ENCODE measurements around the gene RNASEH2C. TPM values are rescaled to one million over a fixed set of nuclear protein-coding genes. Genes with fewer than 3 reads are reported as not detected.
A peak's percentile ranks its signal among the peaks of the same experiment; 100 is the strongest.

RNASEH2C gene
- total RNA-seq (2013; cell fraction: nucleolus; rRNA removed), result 36.0 and 46.3 TPM in 2 replicates
- total RNA-seq (2014; rRNA removed), result 51.9 and 57.9 TPM in 2 replicates
- 20.0 and 21.1 TPM in 2 replicates for total RNA-seq (2014; rRNA removed; fragmentation: Illumina TruSeq; extraction: Trizol)
- 110 and 111 TPM in 2 replicates for total RNA-seq (2021)
- polyA plus RNA-seq (2011; ENCODE audit: low read depth), result 11.1 TPM
- 20.0 and 36.8 TPM in 2 replicates for polyA plus RNA-seq (2011; rRNA removed)
- 52.0 and 70.4 TPM in 2 replicates for polyA plus RNA-seq (2011; cell fraction: cytosol; rRNA removed)
- polyA plus RNA-seq (2011; cell fraction: nucleus; rRNA removed), result 54.9 and 57.4 TPM in 2 replicates
- 35.7 and 41.7 TPM in 2 replicates for polyA plus RNA-seq (2012)
- polyA plus RNA-seq (2014; fragmentation: Illumina TruSeq; extraction: Trizol), result 7.4 and 9.7 TPM in 2 replicates
- 10 to 100 TPM in 1 of 2 experiments, 1 to 10 TPM in 1; 5.0 to 27.1 TPM for polyA plus RNA-seq (2014; fragmentation: Nextera tagmentation; extraction: Ambion mirVana)
- polyA plus RNA-seq (2014; rRNA removed), result 57.4 and 71.6 TPM in 2 replicates
- 100 to 1,000 TPM; 141 to 160 TPM for polyA plus RNA-seq (2016; fragmentation: Nextera tagmentation; extraction: Ambion mirVana)
- polyA minus RNA-seq (2011; rRNA and poly(A)+ RNA removed), result 6.5 and 12.6 TPM in 2 replicates
- polyA minus RNA-seq (2011; cell fraction: cytosol; rRNA and poly(A)+ RNA removed), result 8.0 and 10.4 TPM in 2 replicates
- polyA minus RNA-seq (2011; cell fraction: nucleus; rRNA and poly(A)+ RNA removed), result 16.8 and 24.6 TPM in 2 replicates
- Bru-seq, nascent RNA, result percentile 70 among the genes with signal in this experiment
- BruChase-seq, experiment 1, labeled RNA remaining after a 6-hour chase, result percentile 66 among the genes with signal in this experiment
- percentile 69 among the genes with signal in this experiment for BruChase-seq, experiment 2, labeled RNA remaining after a 2-hour chase
- long read RNA-seq, experiment 1, transcript RNASEH2C-201 (4 exons, 2,794 nt), result major isoform, 27 of 32 reads
- long read RNA-seq, experiment 1, partial matches to known transcripts, result 0 of 32 reads
- long read RNA-seq, experiment 1, other reads (novel, unspliced or antisense), result 1 of 32 reads
- long read RNA-seq, experiment 2, transcript RNASEH2C-201 (4 exons, 2,794 nt), result major isoform, 29 of 33 reads
- long read RNA-seq, experiment 2, partial matches to known transcripts, result 0 of 33 reads
- long read RNA-seq, experiment 2, other reads (novel, unspliced or antisense), result 1 of 33 reads

- H4K20me1 ChIP-seq (ENCODE audit: control insufficient read depth, insufficient read depth), result no peaks in the 10 kb centered on the region; the same call in 1 of the 2 replicates
- ChIA-PET POLR2A (interaction anchor here (0.8 to 2.5 kb wide), 8 partner anchors 9 to 139 kb away, joined by 3 to 13 read pairs (median 4); partner anchors contain the start of genes CFL1, KAT5, MAP3K11 and MUS81), CTCF (interaction anchor here (0.6 to 2.6 kb wide), 19 partner anchors 9 to 325 kb away, joined by 3 to 17 read pairs (median 4); partner anchors contain the start of genes KAT5 and PCNX3), RAD21 (ENCODE audit: unreplicated experiment) (interaction anchor here (0.7 to 2.4 kb wide), 11 partner anchors 8 to 536 kb away, joined by 3 to 12 read pairs (median 4); partner anchors contain the start of genes FIBP, KAT5, MUS81 and RELA), SMC1A (ENCODE audit: uncharacterized antibody, unreplicated experiment) (interaction anchor here (0.6 to 1.6 kb wide), 9 partner anchors 9 to 268 kb away, joined by 3 to 5 read pairs (median 4); partner anchors contain the start of gene KAT5)
- H2AFZ ChIP-seq (ENCODE audit: control insufficient read depth, low read depth, low read length), result peak within 1 kb of the TSS; percentile 96
- no TSS peak for BruUV-seq (replicated peaks)
- DNase-seq (ENCODE audit: low read depth, low spot score) (peak; percentile 38), FAIRE-seq (peak; percentile 81), ATAC-seq (peak; percentile 96)
- peaks cover 12% of the 10 kb centered on the region for H3K4me1 ChIP-seq (ENCODE audit: control insufficient read depth, insufficient read depth, low read length)
- intact Hi-C loops (cut with micrococcal nuclease; ENCODE audit: unreplicated experiment), result no loop called here
- H3K79me2 ChIP-seq (ENCODE audit: control insufficient read depth, insufficient read depth, low read length), result peaks cover 17% of the 10 kb centered on the region
- H3K4me3 ChIP-seq, result peak within 1 kb of the TSS; percentile 94
- peak within 1 kb of the TSS; percentile 78 for H3K27ac ChIP-seq (ENCODE audit: control insufficient read depth, insufficient read depth)
- H3K9me3 ChIP-seq (replicated peaks; ENCODE audit: control insufficient read depth, insufficient read depth, low read length), result no peaks in the 10 kb centered on the region
- in situ Hi-C loops (cut with MboI), result no loop called here
- no peaks in the 10 kb centered on the region for H3K27me3 ChIP-seq (replicated peaks in 1 of 2; ENCODE audit: control insufficient read depth in 2 of 2, insufficient read depth in 2 of 2, low read length in 1 of 2)
- WGBS (ENCODE audit: insufficient coverage, insufficient replicate concordance, low lambda C conversion rate, missing lambda C conversion rate), result under 1% methylated on average over 76 of the region's 76 CpGs
- peaks cover 18 to 27% of the 10 kb centered on the region in 2 experiments; a peak in 3 of 4 replicates for H3K36me3 ChIP-seq (ENCODE audit: control insufficient read depth in 2 of 2, insufficient read depth in 2 of 2, low read length in 1 of 2)
- H3K9ac ChIP-seq (ENCODE audit: control insufficient read depth, insufficient read depth, low read length), result peak within 1 kb of the TSS; percentile 87
- H3K4me2 ChIP-seq (ENCODE audit: control insufficient read depth, insufficient read depth), result peak within 1 kb of the TSS; percentile 75
- TF ChIP-seq HDAC2 (IDR thresholded peaks at IDR 0.05) (no peak), POLR2AphosphoS5 (IDR thresholded peaks at IDR 0.05; ENCODE audit: low read length) (peak; percentile 93), SMAD5 (IDR thresholded peaks at IDR 0.05; ENCODE audit: low read depth) (peak; percentile 46; the same call in 1 of the 2 replicates), SP1 (IDR thresholded peaks at IDR 0.05; ENCODE audit: low read depth, low read length) (peak; percentile 14), BHLHE40 (IDR thresholded peaks at IDR 0.05; ENCODE audit: borderline replicate concordance in 1 of 2, low read depth in 2 of 2, low read length in 1 of 2) (peak in 1 of 2 experiments; percentile 38; a peak in 3 of 4 replicates), EGR1 (IDR thresholded peaks at IDR 0.05; ENCODE audit: borderline replicate concordance in 1 of 2, low read depth in 2 of 2, low read length in 2 of 2) (peak in 1 of 2 experiments; percentile 51; a peak in 1 of 3 replicates), SREBF1 (IDR thresholded peaks at IDR 0.05; ENCODE audit: low read length) (no peak), NFIC (IDR thresholded peaks at IDR 0.05; ENCODE audit: low read depth, low read length) (no peak), DPF2 (IDR thresholded peaks at IDR 0.05) (peak; percentile 82), CHD1 (IDR thresholded peaks at IDR 0.05; ENCODE audit: low read depth, low read length) (no peak), MLLT1 (IDR thresholded peaks at IDR 0.05) (no peak), STAT1 (conservative IDR thresholded peaks at IDR 0.05) (peak; percentile 14; the same call in 1 of the 2 replicates), MYB (IDR thresholded peaks at IDR 0.05; ENCODE audit: borderline replicate concordance, low read depth, low read length) (no peak), BACH1 (IDR thresholded peaks at IDR 0.05; ENCODE audit: borderline replicate concordance) (peak; percentile 62; the same call in 1 of the 2 replicates), POLR2A (IDR thresholded peaks at IDR 0.05; ENCODE audit: low read depth, low read length) (peak; percentile 97), CREM (IDR thresholded peaks at IDR 0.05; ENCODE audit: low read depth) (peak; percentile 84; the same call in 1 of the 2 replicates), CHD2 (IDR thresholded peaks at IDR 0.05; ENCODE audit: borderline replicate concordance, low read depth, low read length) (peak; percentile 92), E2F4 (IDR thresholded peaks at IDR 0.05; ENCODE audit: low read depth, low read length) (peak; percentile 83)
Measured at GRCh38 chr11:65720211-65720934, at the start of gene RNASEH2C. TSS of gene RNASEH2C (minus strand) at chr11:65720798. CDS start at chr11:65720758, 40 bp downstream.

Measured in GM12878 (cell line).